Astrocyte of the spinal cord (primary cell): ENCODE results near the gene TRDN.

Source experiments
- DNase-seq: peaks from one replicate; pipeline ENCODE4 v3.0.0; 2011; ENCODE audit warnings: low read depth, low spot score
- H3K4me3 ChIP-seq: 2 replicates; pipeline ENCODE4 v1.5.1; 2011; ENCODE audit warnings: low read depth, mild to moderate bottlenecking, low read length, moderate library complexity
- in situ Hi-C: cut with HindIII; loops from 2 replicates; pipeline ENCODE4 v1.10.0; 2017; ENCODE audit warnings: low sequenced_read_pairs
- TF ChIP-seq, protein P1 (sequence below): IDR thresholded peaks from 2 replicates; pipeline ENCODE4 v1.5.1; 2012; ENCODE audit warnings: low read depth, mild to moderate bottlenecking, low read length, inconsistent platforms

Gene TRDN

DNA sequence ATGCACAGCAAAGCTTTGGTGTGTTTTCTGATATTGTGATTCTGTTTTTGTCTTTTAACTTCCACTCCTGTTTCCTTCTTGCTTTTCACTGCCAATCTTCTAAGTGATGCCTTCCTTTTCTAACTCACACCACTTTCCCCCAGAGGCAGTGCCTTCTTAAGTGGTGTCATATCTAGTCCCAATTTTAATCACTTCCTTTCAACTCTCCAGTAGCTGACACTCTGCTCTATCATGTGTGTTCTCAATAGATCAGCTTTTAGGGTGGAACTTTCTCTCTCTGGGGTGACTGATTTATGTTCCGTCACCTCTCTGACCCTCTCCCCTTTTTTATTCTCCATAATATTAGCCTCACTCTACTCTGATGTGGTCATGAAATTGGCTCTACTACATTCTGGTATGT lies 460.0 kb downstream of the TRDN start:
- H3K4me3 ChIP-seq, result no peak overlapping the region
- no peak for DNase-seq
- in situ Hi-C loops, result no loop called here
- TF ChIP-seq, protein P1, sequence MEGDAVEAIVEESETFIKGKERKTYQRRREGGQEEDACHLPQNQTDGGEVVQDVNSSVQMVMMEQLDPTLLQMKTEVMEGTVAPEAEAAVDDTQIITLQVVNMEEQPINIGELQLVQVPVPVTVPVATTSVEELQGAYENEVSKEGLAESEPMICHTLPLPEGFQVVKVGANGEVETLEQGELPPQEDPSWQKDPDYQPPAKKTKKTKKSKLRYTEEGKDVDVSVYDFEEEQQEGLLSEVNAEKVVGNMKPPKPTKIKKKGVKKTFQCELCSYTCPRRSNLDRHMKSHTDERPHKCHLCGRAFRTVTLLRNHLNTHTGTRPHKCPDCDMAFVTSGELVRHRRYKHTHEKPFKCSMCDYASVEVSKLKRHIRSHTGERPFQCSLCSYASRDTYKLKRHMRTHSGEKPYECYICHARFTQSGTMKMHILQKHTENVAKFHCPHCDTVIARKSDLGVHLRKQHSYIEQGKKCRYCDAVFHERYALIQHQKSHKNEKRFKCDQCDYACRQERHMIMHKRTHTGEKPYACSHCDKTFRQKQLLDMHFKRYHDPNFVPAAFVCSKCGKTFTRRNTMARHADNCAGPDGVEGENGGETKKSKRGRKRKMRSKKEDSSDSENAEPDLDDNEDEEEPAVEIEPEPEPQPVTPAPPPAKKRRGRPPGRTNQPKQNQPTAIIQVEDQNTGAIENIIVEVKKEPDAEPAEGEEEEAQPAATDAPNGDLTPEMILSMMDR, result no peak

GRCh38 chr6:123171341-123172115 lies 465.2 kb downstream of the TRDN start:
- TF ChIP-seq, protein P1, result no peak
- in situ Hi-C loops, result no loop called here
- DNase-seq, result no peak
- H3K4me3 ChIP-seq, result no peak overlapping the region

- in situ Hi-C loops, result no loop called here
- TF ChIP-seq, protein P1, result no peak
- no peak for DNase-seq
- no peak overlapping the region for H3K4me3 ChIP-seq
Observed at GRCh38 chr6:123169774-123170095, 467.0 kb downstream of the TRDN start.

DNA sequence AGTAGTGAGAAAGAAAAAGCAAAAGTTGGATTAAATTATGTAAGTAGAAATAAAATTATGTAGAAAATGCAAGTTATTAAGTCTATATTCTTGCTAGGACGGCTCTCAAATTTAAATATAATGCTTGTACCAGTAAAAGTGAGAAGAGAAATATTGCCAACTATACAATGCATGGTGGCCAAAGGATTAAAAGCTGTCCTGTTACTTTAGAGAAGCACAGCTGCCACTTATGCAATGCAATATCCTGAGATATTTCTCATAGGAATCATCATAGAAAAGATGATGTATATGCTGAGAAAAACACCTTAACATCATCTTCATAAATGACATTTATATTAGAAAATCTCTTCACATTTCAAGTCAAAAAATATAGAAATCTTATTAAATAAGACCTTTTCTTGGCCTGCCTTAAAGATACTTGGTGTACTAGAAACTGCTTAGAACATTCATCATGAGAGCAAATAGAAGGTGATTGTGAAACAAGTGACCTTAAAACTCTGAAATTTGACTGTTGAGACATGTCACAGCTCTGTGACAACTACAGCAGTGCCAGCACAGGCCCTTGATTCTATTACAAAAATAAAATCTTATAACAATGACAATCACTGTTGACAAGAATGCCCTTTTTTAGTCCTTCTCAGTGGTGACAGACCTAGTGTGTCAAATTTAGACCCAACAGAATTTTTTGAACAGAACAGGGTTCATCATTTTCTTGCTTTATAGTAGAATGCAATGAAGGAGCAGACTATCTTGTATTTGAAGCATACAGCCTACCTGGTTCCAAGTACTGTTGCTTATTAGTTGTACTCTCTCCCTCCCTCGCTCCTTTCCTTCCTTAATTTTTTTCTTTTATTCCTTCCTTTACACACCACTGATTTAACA lies 467.6 kb downstream of the TRDN start:
- in situ Hi-C loops, result no loop called here
- DNase-seq, result no peak
- TF ChIP-seq, protein P1, result no peak
- no peak overlapping the region for H3K4me3 ChIP-seq

GRCh38 chr6:123168466-123168865 lies 468.3 kb downstream of the TRDN start:
- H3K4me3 ChIP-seq, result no peak overlapping the region
- TF ChIP-seq, protein P1, result no peak
- no peak for DNase-seq
- in situ Hi-C loops, result no loop called here
